Forelimb muscle (tissue), 1 donor: ENCODE measurements around the gene ERBB4. TPM values are rescaled to one million over a fixed set of nuclear protein-coding genes. Genes with fewer than 3 reads are reported as not detected.
"Not testable (repeated sequence)": the region's sequence is repeated elsewhere in the genome, so short reads cannot be mapped to it uniquely, and the experiment has no call there.

ENCODE experiments used
- DNase-seq: peaks from one replicate; pipeline ENCODE4 v3.0.0-alpha.2; 2013; ENCODE audit warnings: low read depth
- polyA plus RNA-seq: library from polyadenylated mRNA; unstranded; fragments of 120-200 nt; gene quantifications from one replicate; pipeline ENCODE4 v1.2.1, GENCODE V29; 2013; ENCODE audit not compliant: insufficient read length

The ERBB4 gene
- polyA plus RNA-seq, 1 donor, result 8.8 TPM

GRCh38 chr2:212299943-212300342, 238.7 kb downstream of the ERBB4 start:
- no peak for DNase-seq

GRCh38 chr2:212299333-212299732, 239.3 kb downstream of the ERBB4 start:
- no peak for DNase-seq

DNA sequence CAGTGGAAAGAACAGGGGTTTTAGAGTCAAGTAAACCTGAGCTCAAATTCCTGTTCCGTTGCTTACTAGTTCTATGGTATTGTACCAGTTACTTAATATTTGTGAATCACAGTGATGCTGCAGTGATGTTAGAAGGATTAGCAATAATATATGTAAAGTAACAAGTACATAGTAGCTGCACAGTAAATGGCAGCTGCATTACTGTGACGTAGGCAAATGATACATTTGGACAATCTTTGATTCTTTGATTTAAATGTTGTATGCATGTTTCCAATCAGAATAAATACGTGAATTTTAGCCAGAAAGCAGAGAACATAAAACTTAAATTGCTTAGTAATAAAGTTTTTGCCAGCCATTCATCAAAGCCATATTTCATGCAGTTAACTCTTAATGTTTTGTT, 243.0 kb downstream of the ERBB4 start:
- DNase-seq, result no peak

DNA sequence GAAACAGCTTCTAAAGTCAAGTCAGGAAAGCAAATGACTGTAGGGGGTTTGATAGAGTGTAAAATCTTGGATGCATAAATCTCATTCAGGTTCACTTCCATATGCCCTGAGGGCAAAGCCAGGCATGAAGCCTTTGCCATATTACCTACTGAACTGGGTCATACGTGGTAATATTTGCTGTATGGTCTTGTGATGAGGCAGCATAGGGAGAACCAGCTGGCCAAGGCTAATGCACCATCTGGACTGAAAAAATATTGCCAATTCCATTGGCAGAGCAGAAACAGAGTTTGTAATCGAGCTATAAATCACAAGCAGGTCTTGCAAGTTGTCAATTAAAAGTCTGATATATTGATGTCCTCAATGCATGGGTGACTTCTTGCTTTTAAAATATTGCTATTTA, 243.8 kb downstream of the ERBB4 start:
- no peak for DNase-seq

DNA sequence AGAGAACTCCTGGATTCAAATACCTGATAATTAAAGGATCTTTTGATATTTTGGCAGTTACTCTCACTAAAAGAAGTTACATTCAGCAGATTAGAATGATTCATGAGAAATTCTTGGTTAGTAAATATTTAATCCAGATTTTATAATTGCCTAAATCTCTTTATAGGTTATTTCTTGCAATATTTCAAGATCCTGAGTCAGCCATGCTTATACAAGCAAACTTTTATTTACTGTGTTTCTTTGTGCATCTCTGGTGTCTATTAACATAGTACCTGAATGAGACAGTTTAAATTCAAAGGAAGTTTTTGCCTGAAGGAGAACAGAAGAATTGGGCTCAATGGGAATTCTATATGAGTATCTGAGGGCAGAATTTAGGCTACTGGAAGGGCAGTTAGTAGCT, 249.3 kb downstream of the ERBB4 start:
- no peak for DNase-seq

GRCh38 chr2:212288308-212288707, 250.3 kb downstream of the ERBB4 start:
- DNase-seq, result no peak

GRCh38 chr2:212284166-212284565, 254.4 kb downstream of the ERBB4 start:
- DNase-seq, result no peak

GRCh38 chr2:212282671-212283261, 255.8 kb downstream of the ERBB4 start:
- DNase-seq, result no peak

- no peak for DNase-seq
Observed at GRCh38 chr2:212276813-212277212, 261.8 kb downstream of the ERBB4 start.

GRCh38 chr2:212274215-212274614, 264.4 kb downstream of the ERBB4 start:
- DNase-seq, result no peak

- no peak for DNase-seq
Observed at GRCh38 chr2:212271583-212271982, 267.0 kb downstream of the ERBB4 start.

DNA sequence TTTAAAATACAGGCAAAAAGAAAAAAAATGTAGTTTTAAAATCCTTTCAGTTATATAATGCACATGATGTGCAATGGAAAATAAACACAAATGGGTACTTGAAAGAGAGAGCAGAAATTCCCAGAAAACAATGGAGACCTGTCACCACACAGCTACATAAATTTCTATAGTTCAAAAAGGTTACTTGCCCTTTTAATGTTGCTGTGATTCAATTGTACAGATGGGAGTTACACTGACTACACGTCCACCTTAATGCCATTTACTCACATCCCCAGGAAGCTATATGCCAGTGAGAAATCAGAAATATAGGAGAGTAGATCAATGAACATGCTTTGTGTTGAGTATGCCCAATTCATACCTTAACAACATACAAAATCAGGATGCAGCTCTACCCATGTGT, 269.6 kb downstream of the ERBB4 start:
- DNase-seq, result no peak

DNA sequence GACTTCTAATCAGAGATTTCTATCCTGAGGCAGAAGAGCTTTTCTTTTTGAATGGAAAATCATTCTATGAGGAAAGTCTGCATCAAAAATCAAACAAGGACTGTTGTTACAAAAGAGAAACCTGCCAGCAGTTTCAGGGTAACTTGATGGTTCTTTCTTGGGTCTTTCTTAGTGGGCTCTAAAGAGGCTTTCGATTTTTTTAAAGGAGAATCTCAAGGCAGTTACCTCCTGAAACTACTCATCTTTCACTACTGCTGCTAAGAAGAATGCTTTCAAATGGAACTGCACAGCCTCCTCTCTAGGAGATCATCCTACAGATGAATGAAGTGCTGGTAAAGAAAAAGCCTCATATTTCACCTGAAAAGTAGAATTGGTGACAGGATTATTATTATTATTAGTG, 272.3 kb downstream of the ERBB4 start:
- DNase-seq, result no peak

GRCh38 chr2:212265777-212266176, 272.8 kb downstream of the ERBB4 start:
- no peak for DNase-seq

- DNase-seq, result no peak
Observed at GRCh38 chr2:212264187-212264586, 274.4 kb downstream of the ERBB4 start.

GRCh38 chr2:212259226-212259625, 279.4 kb downstream of the ERBB4 start:
- no peak for DNase-seq

- no peak for DNase-seq
Observed at GRCh38 chr2:212254339-212254738, 284.3 kb downstream of the ERBB4 start.

- no peak for DNase-seq
Observed at GRCh38 chr2:212249451-212249850, 289.2 kb downstream of the ERBB4 start.

DNA sequence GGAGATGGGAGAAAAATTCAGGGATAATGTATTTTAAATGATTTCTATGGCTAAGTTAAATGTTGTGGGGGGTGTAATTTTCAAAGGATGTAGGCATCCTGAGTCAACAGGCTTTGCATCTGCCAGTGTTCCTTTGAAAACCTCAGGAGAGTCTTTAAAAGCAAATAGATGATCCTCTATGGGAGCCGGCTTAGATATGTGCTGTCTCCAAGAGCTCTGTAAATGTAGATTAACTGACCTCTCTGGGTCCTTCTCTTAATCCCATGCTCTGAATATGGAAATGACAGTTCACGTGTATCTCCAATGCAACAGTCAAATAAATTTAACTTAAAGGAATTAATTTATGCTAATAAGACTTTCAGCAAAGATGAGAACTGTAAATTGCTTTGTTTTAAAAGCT, 292.7 kb downstream of the ERBB4 start:
- no peak for DNase-seq

- DNase-seq, result no peak
Observed at GRCh38 chr2:212242724-212243123, 295.9 kb downstream of the ERBB4 start.

DNA sequence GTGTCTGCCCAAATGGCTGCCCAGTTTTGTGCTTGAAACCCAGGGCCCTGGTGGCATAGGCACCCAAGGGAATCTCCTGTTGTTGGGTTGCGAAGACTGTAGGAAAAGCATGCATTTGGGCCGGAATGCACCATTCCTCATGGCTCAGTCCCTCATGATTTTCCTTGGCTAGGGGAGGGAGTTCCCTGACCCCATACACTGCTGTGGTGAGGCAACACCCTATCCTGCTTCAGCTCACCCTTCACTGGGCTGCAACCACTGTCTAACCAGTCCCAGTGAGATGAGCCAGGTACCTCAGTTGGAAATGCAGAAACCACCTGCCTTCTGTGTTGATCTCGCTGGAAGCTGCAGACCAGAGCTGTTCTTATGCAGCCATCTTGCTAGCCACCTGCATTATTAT, 300.4 kb downstream of the ERBB4 start:
- not testable (repeated sequence) for DNase-seq

DNA sequence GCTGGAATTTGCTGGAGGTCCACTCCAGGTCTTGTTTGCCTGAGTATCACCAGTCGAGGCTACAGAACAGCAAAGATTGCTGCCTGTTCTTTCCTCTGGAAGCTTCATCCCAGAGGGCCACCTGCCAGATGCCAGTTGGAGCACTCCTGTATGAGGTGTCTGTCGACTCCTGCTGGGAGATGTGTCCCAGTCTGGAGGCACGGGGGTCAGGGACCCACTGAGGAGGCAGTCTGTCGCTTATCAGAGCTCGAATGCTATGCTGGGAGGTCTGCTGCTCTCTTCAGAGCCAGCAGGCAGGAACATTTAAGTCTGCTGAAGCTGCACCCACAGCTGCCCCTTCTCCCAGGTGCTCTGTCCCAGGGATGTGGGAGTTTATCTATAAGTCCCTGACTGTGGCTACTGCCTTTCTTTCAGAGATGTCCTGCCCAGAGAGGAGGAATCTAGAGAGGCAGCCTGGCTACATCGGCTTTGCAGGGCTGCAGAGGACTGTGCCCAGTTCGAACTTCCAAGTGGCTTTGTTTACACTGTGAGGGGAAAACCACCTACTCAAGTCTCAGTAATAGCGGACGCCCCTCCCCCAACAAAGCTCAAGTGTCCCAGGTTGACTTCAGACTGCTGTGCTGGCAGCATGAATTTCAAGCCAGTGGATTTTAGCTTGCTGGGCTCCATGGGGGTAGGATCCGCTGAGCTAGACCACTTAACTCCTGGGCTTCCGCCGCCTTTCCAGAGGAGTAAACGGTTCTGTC, 301.1 kb downstream of the ERBB4 start:
- DNase-seq, result no peak

- DNase-seq, result no peak
Observed at GRCh38 chr2:212228743-212229171, 309.8 kb downstream of the ERBB4 start.

DNA sequence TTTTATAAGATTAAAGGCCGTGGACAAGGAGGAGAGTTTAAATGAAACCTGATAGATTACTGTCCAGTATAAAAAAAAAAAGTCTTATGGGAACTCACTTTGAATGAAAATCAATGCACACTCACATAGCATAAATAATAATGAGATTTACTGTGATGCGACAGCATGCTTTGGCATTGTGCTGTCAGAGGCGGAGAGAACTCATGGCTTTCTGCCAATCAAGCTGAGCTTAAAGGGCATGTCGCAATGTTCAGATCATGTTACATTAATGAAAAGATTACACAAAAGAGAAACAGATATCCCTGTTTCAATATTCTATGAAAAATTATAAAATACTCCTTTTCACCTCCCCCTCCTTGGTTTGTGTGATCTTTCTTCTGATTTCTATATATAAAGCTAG, 310.8 kb downstream of the ERBB4 start:
- DNase-seq, result peak; percentile 20
